GM12892 (cell line): ENCODE results near the gene KCNK1.

Source experiments
- POLR2A ChIP-seq: IDR thresholded peaks from 2 replicates; pipeline ENCODE4 v1.6.1; 2011; ENCODE audit warnings: low read depth, low read length, control low read depth
- POLR2AphosphoS5 ChIP-seq: IDR thresholded peaks from 2 replicates; pipeline ENCODE4 v1.6.1; 2011; ENCODE audit warnings: low read depth, low read length, control low read depth
- TAF1 ChIP-seq: IDR thresholded peaks from 2 replicates; pipeline ENCODE4 v1.6.1; 2011; ENCODE audit warnings: low read depth, mild to moderate bottlenecking, control low read depth, low read length, borderline replicate concordance

DNA sequence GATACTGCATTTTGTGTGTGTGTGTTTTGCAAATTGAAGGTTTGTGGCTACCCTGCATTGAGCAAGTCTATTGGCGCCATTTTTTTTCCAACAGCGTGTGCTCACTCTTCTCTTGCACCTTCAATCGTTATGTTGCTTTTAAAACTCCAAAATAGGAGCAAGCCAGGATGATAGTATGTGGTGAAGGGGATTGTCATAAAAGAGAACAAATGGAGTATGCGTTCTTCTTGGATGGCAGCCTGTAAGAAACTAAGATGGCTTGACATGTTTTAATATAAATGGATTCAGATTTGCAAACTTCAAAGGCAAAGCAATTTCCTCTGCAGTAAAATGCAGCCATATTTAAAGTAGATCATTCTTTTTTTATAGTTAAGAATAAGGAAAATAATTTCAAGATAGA is 43.2 kb upstream of the KCNK1 start:
- TF ChIP-seq POLR2AphosphoS5: no peak
- TF ChIP-seq POLR2A: no peak
- TF ChIP-seq TAF1: no peak
